Keratinocyte (primary cell): ENCODE measurements around the gene AKAP13. TPM values are rescaled to one million over a fixed set of nuclear protein-coding genes. Genes with fewer than 3 reads are reported as not detected.

Experiments
- DNase-seq: peaks from one replicate; pipeline ENCODE4 v3.0.0-alpha.2; 2011; ENCODE audit warnings: low read depth, missing footprints, low spot score
- FAIRE-seq: peaks from 2 replicates; lab custom pipeline; 2011; peaks lifted over from hg19 to GRCh38; lab: Jason Lieb, UNC
- H2AFZ ChIP-seq: 2 replicates; pipeline ENCODE4 v1.6.0; 2012; ENCODE audit warnings: low read length, control low read depth, inconsistent platforms; ENCODE audit not compliant: control insufficient read depth
- H3K27ac ChIP-seq: 2 replicates; pipeline ENCODE4 v1.5.1; 2011; ENCODE audit warnings: low read length; ENCODE audit not compliant: control insufficient read depth, insufficient read depth
- H3K27me3 ChIP-seq: 3 replicates; pipeline ENCODE4 v1.6.0; 2011; ENCODE audit warnings: low read length; ENCODE audit not compliant: control insufficient read depth, insufficient read depth; ENCODE audit errors: extremely low read depth
- H3K36me3 ChIP-seq, 2 experiments: 2 replicates in 1 of 2; 3 replicates in 1 of 2; pipeline ENCODE4 v1.5.1; 2011; ENCODE audit warnings: low read length in 2 of 2, mild to moderate bottlenecking in 1 of 2; ENCODE audit not compliant: control insufficient read depth in 2 of 2, insufficient read depth in 2 of 2; ENCODE audit errors: extremely low read depth in 1 of 2
- H3K4me1 ChIP-seq: 3 replicates; pipeline ENCODE4 v1.5.1; 2011; ENCODE audit warnings: low read length; ENCODE audit not compliant: control insufficient read depth, insufficient read depth; ENCODE audit errors: extremely low read depth
- H3K4me2 ChIP-seq: 3 replicates; pipeline ENCODE4 v1.6.0; 2011; ENCODE audit warnings: low read depth, low read length; ENCODE audit not compliant: control insufficient read depth, insufficient read depth; ENCODE audit errors: extremely low read depth
- H3K4me3 ChIP-seq, 3 experiments: fragments of 200-600 bp in 1 of 3; sonication (generic) in 1 of 3; 2 replicates in 2 of 3; 3 replicates in 1 of 3; pipeline ENCODE4 v1.5.1; 2011 to 2016; ENCODE audit warnings: low read length in 3 of 3, mild to moderate bottlenecking in 3 of 3, control low read depth in 2 of 3, inconsistent platforms in 1 of 3, low read depth in 1 of 3, mixed read lengths in 1 of 3, mixed run types in 1 of 3, moderate library complexity in 1 of 3; ENCODE audit not compliant: control insufficient read depth in 2 of 3, insufficient read depth in 2 of 3; ENCODE audit errors: extremely low read depth in 1 of 3
- H3K79me2 ChIP-seq: 2 replicates; pipeline ENCODE4 v1.6.0; 2012; ENCODE audit warnings: low read length; ENCODE audit not compliant: control insufficient read depth, insufficient read depth
- H3K9ac ChIP-seq: 3 replicates; pipeline ENCODE4 v1.6.0; 2011; ENCODE audit warnings: low read length; ENCODE audit not compliant: control insufficient read depth, insufficient read depth; ENCODE audit errors: extremely low read depth
- H3K9me1 ChIP-seq: 3 replicates; pipeline ENCODE4 v1.6.0; 2011; ENCODE audit warnings: low read length; ENCODE audit not compliant: control insufficient read depth, insufficient read depth; ENCODE audit errors: extremely low read depth
- H3K9me3 ChIP-seq: 2 replicates; pipeline ENCODE4 v1.5.1; 2012; ENCODE audit warnings: low read depth, low read length; ENCODE audit not compliant: control insufficient read depth
- H4K20me1 ChIP-seq: 3 replicates; pipeline ENCODE4 v1.6.0; 2011; ENCODE audit warnings: low read length; ENCODE audit not compliant: control insufficient read depth, insufficient read depth; ENCODE audit errors: extremely low read depth
- EZH2 ChIP-seq: IDR thresholded peaks from one replicate; pipeline ENCODE4 v1.6.1; 2012; ENCODE audit warnings: inconsistent platforms, mild to moderate bottlenecking, low read length, moderate library complexity
- dilution Hi-C: fragments of 300-500 bp; cut with MboI; formaldehyde crosslinking; loops from one replicate; pipeline ENCODE4 v1.7.0; 2020; ENCODE audit warnings: low sequenced_read_pairs; ENCODE audit not compliant: extremely low pct_ligation_motif_present
- polyA plus RNA-seq, 5 experiments: library from polyadenylated mRNA; depleted of rRNA in 3 of 5; stranded (reverse) in 3 of 5; stranded (forward) in 1 of 5; unstranded in 1 of 5; fragments of >200 nt; gene quantifications; 1 replicate in 1 of 5; 2 replicates in 3 of 5; 3 replicates in 1 of 5; pipeline versions ENCODE4 v1.2.1 to v1.2.3, GENCODE V29; 2011 to 2012; ENCODE audit warnings: missing spikeins in 2 of 5, low read depth in 1 of 5, low replicate concordance in 1 of 5
- TF ChIP-seq, protein P1 (sequence below), 3 experiments: IDR thresholded peaks in 1 of 3; conservative IDR thresholded peaks in 1 of 3; optimal IDR thresholded peaks in 1 of 3; 2 replicates in 2 of 3; 3 replicates in 1 of 3; pipeline versions ENCODE3 to v1.5.1; 2011; ENCODE audit warnings: low read length in 3 of 3, mild to moderate bottlenecking in 3 of 3, moderate library complexity in 2 of 3, control low read depth in 1 of 3, inconsistent platforms in 1 of 3; ENCODE audit not compliant: insufficient read depth in 2 of 3; ENCODE audit errors: extremely low read depth in 1 of 3

The AKAP13 gene
- polyA plus RNA-seq, 1 donor (not counting 4 experiments of a cell fraction or from before 2014, with no cell fraction given) = 16.7 TPM

DNA sequence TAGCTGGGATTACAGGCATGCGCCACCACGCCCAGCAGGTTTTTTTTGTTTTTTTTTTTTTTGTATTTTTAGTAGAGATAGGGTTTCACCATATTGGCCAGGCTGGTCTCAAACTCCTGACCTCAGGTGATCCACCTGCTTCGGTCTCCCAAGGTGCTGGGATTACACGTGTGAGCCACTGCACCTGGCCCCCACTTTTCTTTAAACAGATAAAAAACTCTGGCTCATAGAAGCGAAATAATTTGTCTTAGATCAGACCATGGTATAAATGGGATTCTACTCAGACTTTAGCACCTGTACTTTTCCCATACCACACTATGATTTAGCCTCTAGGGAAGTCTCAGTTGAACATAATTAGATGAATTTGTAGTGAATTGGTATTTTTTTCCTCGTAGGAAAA, 182.4 kb downstream of the AKAP13 start:
- no peaks in the 10 kb centered on the region for H3K27me3 ChIP-seq
- H3K4me2 ChIP-seq = no peak overlapping the region
- dilution Hi-C loops = no loop called here
- H3K4me3 ChIP-seq = no peak overlapping the region
- H3K27ac ChIP-seq = no peak overlapping the region
- H3K4me1 ChIP-seq = no peaks in the 10 kb centered on the region
- peaks cover 5% of the 10 kb centered on the region for H3K79me2 ChIP-seq
- no peaks in the 10 kb centered on the region for H3K36me3 ChIP-seq
- H3K9me3 ChIP-seq = no peaks in the 10 kb centered on the region
- no peak for TF ChIP-seq EZH2
- TF ChIP-seq, protein P1, sequence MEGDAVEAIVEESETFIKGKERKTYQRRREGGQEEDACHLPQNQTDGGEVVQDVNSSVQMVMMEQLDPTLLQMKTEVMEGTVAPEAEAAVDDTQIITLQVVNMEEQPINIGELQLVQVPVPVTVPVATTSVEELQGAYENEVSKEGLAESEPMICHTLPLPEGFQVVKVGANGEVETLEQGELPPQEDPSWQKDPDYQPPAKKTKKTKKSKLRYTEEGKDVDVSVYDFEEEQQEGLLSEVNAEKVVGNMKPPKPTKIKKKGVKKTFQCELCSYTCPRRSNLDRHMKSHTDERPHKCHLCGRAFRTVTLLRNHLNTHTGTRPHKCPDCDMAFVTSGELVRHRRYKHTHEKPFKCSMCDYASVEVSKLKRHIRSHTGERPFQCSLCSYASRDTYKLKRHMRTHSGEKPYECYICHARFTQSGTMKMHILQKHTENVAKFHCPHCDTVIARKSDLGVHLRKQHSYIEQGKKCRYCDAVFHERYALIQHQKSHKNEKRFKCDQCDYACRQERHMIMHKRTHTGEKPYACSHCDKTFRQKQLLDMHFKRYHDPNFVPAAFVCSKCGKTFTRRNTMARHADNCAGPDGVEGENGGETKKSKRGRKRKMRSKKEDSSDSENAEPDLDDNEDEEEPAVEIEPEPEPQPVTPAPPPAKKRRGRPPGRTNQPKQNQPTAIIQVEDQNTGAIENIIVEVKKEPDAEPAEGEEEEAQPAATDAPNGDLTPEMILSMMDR (optimal IDR thresholded peaks at IDR 0.05 in 1 of 3, IDR thresholded peaks at IDR 0.05 in 1 of 3, conservative IDR thresholded peaks at IDR 0.05 in 1 of 3; ENCODE audit: extremely low read depth in 1 of 3, insufficient read depth in 2 of 3, low read length in 3 of 3) = no peak
- no peaks in the 10 kb centered on the region for H4K20me1 ChIP-seq
- DNase-seq = no peak
- H2AFZ ChIP-seq = no peak overlapping the region
- H3K9ac ChIP-seq = no peak overlapping the region
- no peaks in the 10 kb centered on the region for H3K9me1 ChIP-seq
- FAIRE-seq = no peak

DNA sequence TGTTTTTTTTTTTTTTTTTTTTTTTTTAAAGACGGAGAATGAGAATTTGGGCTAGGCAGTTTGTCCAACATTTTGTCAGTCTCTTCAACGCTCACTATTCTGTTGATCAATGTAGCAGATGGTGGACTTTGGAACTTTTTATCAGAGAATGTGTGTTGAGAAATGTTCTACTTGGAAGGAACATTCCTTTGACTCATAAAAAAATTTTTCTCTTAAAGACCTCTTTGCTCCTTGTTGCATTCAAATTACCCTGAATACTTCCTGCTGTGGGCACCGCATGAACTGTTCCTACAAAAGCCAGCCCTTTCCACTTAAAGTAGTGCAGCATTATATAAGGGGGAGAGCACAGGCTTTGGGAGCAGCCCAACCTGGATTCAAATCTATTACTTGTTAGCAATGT, 182.9 kb downstream of the AKAP13 start:
- no peak for FAIRE-seq
- Histone ChIP-seq H3K27ac (no peak overlapping the region), H4K20me1 (no peaks in the 10 kb centered on the region), H3K79me2 (peaks cover 5% of the 10 kb centered on the region), H3K36me3 (no peaks in the 10 kb centered on the region), H3K4me1 (no peaks in the 10 kb centered on the region), H3K9me1 (no peaks in the 10 kb centered on the region), H3K9me3 (no peaks in the 10 kb centered on the region), H3K4me2 (no peak overlapping the region), H3K27me3 (no peaks in the 10 kb centered on the region), H3K4me3 (no peak overlapping the region), H3K9ac (no peak overlapping the region), H2AFZ (no peak overlapping the region)
- dilution Hi-C loops = no loop called here
- TF ChIP-seq EZH2 = no peak
- TF ChIP-seq, protein P1 (optimal IDR thresholded peaks at IDR 0.05 in 1 of 3, IDR thresholded peaks at IDR 0.05 in 1 of 3, conservative IDR thresholded peaks at IDR 0.05 in 1 of 3; ENCODE audit: extremely low read depth in 1 of 3, insufficient read depth in 2 of 3, low read length in 3 of 3) = no peak
- no peak for DNase-seq
